NOMO-1 treated with DMSO at 0.1 percent for 48 hours (cell line): ENCODE results near the gene CELSR2.
"Not testable (repeated sequence)": the region's sequence is repeated elsewhere in the genome, so short reads cannot be mapped to it uniquely, and the experiment has no call there.

Experiments
- DNase-seq: peaks from one replicate; lab custom pipeline; 2025; ENCODE audit not compliant: unreplicated experiment; lab: John Stamatoyannopoulos, UW

Gene CELSR2, protein sequence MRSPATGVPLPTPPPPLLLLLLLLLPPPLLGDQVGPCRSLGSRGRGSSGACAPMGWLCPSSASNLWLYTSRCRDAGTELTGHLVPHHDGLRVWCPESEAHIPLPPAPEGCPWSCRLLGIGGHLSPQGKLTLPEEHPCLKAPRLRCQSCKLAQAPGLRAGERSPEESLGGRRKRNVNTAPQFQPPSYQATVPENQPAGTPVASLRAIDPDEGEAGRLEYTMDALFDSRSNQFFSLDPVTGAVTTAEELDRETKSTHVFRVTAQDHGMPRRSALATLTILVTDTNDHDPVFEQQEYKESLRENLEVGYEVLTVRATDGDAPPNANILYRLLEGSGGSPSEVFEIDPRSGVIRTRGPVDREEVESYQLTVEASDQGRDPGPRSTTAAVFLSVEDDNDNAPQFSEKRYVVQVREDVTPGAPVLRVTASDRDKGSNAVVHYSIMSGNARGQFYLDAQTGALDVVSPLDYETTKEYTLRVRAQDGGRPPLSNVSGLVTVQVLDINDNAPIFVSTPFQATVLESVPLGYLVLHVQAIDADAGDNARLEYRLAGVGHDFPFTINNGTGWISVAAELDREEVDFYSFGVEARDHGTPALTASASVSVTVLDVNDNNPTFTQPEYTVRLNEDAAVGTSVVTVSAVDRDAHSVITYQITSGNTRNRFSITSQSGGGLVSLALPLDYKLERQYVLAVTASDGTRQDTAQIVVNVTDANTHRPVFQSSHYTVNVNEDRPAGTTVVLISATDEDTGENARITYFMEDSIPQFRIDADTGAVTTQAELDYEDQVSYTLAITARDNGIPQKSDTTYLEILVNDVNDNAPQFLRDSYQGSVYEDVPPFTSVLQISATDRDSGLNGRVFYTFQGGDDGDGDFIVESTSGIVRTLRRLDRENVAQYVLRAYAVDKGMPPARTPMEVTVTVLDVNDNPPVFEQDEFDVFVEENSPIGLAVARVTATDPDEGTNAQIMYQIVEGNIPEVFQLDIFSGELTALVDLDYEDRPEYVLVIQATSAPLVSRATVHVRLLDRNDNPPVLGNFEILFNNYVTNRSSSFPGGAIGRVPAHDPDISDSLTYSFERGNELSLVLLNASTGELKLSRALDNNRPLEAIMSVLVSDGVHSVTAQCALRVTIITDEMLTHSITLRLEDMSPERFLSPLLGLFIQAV (N-terminal part only)

DNA sequence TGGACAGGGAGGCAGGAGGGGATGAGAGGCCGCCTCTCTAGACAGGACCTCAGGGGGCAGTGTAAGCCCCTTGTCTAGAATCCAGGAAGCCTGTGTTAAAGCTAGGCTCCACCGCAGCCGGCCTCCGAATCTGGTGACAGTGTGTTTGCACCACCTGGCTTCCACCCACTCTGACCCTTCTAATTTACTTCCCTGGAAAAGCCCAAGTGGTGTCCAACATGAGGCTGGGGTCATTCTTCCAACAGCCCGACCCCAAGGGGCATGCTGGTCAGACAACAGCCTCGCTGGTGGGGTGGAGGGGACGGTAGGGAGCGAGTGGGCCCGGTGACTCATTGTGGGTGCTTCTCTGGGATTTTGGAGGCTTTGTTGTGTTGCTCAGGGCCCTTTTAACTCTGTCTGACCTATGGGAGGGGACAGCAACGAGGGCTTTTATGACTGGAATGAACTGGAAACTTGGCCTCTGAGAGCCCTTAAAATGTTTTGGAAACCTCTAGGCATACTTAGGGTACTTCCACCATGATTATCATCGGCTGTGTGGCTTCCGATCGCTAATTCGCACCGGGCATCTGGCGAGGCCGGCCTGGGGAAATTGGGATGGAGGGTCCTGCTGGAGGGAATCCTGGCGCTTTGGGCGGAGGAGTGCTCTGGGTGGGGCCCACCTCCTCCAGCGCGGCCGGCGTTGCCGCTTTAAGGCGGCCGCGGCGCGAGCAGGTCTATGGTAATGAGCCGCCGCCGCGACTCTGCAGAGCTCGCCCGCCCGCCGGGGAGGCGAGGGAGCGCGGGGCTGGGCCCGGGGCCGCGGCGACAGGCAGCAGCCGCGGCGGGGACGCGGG lies at the start of gene CELSR2:
Gene CELSR2, plus strand, starts transcription at position 743 of the 833 bp plus-strand sequence. CDS start 541 bp downstream, outside the sequence.
- DNase-seq: peak; percentile 46

DNA sequence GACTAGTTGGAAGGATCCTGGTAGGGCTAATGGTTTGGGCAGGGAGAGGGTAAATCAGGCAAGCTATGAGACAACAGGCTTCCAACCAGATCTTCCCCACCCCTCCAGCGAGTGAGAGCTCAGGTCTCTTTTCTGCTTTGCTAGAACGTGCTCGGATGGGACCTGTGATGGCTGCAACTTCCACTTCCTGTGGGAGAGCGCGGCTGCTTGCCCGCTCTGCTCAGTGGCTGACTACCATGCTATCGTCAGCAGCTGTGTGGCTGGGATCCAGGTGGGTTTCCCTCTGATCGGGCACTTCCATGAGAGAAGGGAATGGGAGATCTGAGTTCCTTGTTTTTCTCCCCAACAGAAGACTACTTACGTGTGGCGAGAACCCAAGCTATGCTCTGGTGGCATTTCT lies 49.6 kb upstream of the CELSR2 start:
- no peak for DNase-seq

DNA sequence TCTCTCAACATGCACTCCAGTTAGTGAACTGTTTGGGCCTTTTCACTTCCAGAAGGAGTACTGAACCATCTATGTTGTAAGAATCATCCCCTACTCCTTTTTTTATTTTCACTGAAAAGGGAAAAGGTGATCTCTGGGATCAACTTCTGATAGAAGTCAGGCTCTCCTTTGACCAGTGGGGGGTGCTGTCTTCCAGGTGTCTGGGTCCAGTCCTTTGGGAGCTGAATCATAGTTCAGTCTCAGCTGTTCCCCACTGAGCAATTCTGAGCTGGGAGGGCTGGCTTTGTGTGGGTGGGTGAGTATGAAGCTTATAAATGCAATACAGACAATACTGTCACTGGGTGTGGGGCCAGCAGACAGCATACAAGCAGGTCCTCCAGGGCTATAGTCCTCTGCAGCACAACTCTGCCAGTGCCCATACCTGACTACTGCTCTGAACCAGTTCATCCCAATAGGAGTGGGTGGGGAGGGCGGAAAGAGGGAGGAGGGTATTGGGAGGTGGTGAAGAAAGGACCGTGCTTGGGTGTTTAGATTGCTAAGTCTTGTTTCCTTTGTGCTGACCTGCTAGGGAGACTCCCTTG lies 48.1 kb upstream of the CELSR2 start:
- DNase-seq: peak; percentile 41

DNA sequence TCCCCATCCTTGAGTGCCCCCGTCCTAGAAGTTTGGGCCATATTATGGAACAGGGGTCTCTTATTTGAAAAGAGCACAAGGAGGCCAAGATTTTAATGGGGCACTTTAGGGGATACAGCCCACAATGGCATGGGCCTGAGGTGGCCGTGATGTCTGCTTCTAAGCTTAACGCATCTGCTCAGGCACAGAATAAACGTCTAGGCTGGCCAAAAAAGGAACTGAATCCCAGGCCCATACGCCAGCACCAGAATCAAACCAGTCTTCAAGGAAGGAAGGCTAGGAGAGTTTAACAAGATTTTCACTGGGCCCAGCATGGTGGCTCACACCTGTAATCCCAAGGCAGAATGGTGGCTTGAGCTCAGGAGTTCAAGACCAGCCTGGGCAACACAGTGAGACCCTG lies 44.9 kb upstream of the CELSR2 start:
- peak; percentile 22 for DNase-seq

DNA sequence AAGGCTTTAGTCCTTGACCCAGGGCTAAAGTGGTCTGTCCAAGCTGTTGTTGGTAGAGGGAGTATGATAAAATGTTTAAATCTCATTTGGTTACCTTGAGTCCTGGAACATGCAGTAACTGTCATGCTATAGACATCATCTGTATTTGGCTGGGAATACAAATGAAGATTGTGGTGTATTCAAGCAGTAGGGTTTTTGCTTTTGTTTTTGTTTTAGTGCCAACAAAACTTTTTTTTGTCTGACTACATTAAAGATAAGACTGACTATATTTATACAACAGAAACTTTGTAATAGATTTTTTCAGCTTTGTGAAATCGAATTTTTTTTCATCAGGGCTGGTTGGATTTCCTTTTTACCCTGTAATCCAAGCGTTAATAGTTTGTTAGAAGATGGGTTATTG lies 43.0 kb upstream of the CELSR2 start:
- DNase-seq: no peak

DNA sequence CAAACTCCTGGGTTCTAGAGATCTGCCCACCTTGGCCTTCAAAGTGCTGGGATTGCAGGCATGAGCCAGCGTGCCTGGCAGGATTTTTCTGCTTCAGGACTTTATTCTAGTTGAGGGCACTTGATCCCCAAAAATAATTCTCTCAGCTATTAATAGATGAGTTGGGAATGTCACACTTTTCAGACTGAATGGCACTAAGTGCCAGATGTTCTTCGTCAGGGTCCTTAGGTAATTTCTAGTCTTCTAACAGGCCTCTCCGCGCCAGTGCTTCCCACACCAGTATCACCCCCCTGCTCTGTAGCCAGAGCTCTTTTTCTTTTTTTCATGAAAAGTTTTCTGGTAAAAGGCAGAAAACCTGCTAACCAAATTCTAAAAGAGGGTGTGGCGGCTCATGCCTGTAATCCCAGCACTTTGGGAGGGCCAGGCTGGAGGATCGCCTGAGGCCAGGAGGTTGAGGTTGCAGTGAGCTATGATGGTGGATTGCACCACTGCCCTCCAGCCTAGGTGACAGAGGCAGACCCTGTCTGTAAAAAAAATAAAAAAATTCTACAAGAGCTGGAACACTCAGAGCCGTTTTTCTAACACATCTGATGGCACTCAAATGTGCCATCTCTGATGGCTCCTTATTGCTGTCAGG lies 41.8 kb upstream of the CELSR2 start:
- DNase-seq: no peak

DNA sequence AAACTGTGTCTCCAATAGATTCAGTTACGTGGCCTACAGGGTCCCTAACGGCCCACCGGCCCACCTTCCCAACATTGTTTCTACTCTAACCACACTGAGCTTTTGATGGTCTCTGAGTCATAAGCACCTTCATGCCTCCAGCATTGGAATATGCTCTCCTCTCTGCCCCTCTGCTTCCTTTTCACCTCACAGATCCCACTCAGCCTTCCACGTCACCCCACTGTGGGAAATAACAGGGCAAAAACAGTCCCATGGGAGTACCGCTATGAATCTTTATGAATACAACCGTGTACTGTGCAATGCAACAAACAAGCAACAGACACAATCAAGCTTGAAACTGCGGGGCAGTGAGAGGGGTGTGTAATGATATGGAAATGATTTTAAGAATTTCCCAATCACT lies 40.9 kb upstream of the CELSR2 start:
- DNase-seq: no peak

DNA sequence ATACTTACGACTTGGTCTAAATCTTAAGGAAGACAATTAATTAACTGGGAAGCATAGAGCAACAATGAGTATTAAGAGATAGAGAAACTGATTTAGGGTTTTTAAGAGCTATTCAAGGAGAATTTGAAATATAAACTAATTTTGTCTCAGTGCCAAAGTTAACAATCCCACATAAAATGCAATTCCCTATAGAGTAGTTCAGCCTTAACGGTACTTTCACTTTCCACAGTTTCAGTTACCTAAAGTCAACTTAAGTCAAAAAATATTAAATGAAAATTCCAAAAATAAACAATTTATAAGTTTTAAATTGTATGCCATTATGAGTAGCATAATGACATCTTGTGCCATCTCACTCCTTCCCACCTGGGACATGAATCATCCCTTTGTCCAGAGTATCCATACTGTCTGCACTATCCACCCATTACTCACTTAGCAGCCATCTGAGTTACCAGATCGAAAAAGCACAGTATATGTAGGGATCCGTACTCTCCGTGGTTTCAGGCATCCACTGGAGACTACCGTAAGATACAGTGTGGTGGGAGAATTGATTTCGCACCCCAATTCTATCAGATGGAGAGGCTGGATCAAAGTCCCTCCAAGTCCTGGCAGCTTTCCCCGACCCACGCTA lies 40.4 kb upstream of the CELSR2 start:
- DNase-seq: no peak

DNA sequence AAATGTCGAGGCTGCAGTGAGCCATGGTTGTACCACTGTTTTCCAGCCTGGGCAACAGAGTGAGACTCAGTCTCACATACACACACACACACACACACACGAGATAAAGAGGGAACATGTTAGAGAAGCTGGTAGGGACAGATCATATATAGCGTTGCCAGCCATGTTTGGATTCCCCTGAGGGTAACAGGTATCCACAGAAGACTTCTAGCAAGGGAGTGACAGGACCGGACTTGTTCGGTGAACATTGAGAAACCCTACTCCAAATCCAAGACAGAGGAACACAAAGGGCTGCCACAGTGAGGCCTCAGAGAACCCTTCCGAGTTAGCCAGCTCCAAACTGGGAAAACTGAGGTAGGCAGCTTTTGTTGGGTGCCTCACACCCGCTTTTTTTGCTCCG lies 39.3 kb upstream of the CELSR2 start:
- no peak for DNase-seq

DNA sequence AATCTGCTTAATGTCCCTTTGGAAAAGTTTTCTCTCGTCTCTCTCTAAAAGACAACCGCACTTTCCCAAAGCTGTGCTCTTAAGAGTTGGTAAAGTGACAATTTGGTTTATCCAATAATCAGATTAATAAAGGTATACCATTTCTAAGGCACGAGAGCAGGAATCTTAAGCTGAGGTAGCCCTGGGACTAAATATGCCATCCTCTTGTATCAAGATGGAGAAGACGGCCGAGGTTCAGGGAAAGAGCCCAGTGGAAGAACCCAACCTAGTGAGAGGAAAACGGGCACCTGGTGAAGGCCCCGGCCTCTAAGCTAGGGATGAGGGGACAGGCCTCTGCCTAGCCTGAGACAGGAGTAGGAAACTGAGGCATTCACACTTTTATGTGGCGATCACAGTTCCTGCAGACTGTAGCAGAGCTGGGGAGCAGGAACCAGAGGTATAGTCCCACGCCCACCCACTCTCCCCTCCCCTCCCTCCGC lies 36.0 kb upstream of the CELSR2 start:
- DNase-seq: no peak

DNA sequence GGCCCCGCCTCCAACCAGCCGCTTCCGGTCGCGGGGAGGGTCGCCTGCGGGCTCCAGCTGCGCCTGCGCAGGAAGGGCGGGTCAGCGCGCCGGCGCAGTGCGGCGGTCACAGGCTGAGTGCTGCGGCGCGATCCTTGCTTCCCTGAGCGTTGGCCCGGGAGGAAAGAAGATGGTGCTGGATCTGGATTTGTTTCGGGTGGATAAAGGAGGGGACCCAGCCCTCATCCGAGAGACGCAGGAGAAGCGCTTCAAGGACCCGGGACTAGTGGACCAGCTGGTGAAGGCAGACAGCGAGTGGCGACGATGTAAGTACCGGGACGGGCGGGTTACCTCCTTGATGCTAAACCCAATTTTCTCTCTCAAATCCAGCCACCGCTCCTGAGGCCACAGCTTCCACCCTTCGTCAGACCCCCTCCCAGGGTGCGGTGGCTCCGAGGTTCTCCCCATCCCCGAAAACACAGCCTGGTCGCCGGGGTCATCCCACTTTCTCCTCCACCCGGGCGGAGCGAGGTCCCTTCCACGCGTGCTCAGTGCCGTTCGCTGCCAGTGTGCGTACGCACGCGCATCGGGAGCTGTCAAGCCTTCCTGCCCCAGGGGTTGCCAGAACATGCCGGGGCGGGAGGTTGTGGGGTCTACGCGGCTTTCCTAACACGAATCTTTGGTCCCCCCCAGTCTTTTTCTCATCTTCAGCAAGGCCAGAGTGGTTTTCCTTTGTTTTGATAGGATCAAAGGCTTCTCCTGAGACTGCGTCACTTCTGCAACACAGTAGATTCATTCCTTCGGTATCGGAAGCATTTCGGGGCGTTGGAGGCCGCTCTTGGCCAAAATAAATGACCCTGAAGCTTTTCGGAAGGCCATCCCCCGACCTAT lies 35.3 kb upstream of the CELSR2 start, which contains the start of gene SARS1:
Gene SARS1, plus strand, starts transcription at position 95 of the 870 bp plus-strand sequence. Its CDS starts 75 bp downstream, at position 170.
- DNase-seq: peak; percentile 68

DNA sequence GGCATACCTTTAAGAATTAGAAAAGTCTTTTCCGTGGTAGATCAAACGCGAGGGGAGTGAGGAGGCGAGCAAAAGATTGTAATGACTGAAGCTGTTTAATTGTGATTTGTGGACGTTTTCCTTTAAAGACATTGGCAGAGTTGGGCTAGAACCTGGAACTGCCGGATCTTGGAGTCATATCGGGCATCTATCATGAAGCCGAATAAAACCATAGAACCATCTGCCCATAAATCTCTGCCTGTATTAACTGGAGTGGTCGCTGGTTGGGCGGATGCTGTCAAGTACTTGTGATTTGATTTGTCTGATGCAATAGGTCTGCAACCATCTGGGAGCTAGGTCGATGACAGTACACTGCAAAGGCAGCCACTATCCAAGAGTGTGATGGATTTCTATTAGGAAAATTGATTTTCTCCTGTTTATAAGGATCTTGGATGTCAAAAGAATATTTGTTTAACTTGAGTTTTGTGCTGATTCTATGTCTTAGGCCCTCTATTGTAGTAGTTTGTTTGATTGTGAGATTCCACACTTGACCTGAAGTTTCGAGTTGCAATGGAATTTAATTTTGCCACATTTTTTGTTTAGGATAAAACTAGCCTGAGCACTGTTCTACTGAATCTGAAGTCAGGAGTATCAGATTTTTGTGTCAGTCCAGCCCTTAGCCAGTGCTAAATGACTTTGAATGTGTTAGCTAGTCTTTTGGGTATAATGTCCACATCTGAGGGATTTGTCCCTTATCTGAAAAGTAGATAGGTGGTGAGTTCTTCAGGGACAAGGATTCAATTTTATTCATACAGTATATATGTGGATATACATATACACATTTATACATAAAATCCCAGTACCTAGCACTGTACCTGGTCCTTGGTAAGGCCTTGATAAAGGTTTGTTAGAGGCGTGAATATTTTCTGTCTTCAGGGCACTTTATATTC lies 34.4 kb upstream of the CELSR2 start:
- DNase-seq: peak; percentile 52

DNA sequence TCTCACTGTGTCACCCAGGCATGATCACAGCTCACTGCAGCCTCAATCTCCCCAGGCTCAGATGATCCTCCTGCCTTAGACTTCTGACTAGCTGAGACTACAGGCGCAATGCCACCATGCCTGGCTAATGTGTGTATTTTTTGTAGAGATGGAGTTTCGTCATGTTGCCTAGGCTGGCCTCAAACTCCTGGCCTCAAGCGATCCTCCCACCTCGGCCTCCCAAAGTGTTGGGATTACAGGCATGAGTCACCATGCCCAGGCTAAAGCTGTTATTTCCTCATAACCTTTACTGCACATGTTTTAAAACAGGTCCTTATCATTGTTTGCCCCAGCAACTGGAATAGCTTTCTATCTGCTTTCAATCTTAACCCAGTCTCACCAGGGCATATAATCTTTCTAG lies 32.7 kb upstream of the CELSR2 start:
- DNase-seq: no peak

DNA sequence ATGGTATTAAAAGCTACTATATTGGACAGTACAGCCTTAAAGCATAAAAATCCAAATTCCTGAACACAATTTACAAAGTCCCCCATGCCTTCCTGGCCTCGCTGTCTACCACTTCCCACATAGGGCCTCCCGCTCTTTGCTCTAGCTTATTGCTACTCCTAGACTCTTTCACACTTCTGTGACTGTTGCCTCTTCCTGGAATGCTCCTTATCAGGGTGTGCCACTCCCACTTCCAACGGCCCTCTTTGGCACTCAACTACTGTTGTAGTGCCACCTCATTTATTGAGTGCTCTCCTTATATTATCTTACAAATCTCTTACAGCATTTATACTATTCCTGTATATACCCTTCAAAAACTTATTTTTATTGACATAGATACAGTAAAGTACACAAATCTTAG lies 30.8 kb upstream of the CELSR2 start:
- no peak for DNase-seq

DNA sequence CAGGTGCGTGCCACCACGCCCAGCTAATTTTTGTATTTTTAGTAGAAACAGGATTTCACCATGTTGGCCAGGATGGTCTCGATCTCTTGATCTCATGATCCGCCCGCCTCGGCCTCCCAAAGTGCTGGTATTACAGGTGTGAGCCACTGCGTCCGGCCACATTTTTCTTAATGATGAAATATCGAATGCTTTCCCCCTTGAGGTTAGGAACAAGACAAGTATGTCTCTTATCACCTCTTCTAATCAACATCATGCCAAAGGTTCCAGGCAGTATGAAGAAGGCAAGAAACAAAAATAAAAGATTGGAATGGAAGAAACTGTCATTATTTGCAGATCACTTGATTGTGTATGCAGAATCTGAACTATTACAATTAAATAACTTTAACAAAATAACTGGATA lies 28.1 kb upstream of the CELSR2 start:
- DNase-seq: not testable (repeated sequence)

DNA sequence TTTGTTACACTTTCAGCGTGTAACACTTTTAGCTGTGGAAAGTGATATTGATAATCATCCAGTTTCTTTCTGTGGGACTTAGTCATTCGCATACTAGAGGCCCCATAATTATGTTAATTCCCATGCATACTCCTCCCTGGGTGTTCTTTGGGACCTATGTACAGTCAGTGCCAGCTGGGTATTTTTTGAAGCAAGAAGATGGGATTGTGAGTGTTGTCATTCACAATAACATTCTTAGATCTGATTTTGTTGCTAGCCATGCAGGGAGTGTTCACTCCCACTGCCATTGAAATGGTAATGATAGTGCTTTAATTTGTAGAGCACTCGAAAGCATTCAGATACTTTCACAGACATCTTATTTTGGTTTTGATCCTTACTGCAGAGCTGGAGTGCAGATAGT lies 24.0 kb upstream of the CELSR2 start:
- DNase-seq: no peak
